ENCODE measurements around the gene COPE. TPM values are rescaled to one million over a fixed set of nuclear protein-coding genes. Genes with fewer than 3 reads are reported as not detected.

The COPE gene
- total and polyA plus RNA-seq, 2 of the 4 experiments (the other 2 are of a cell fraction): 347 to 461 TPM

DNA sequence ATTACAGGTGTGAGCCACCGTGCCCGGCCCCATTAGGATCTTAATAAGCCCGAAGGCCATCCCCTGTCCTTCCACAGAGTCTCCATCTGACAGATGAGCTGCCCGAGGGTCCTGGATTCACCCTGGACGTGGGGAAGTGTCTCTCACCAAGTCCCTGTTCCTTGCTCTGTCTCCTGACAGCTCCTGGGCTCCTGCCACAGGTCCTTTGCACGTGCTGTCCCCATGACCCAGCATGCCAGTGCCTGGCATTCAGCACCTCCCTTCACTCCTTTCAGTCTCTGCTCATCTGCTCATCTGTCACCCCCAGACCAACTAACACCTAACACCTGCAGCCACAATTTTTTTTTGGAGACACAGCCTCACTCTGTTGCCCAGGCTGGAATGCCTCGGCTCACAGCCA lies 37.7 kb downstream of the COPE start:
- Histone ChIP-seq H3K4ac (ENCODE audit: low read depth, low read length) (no peak overlapping the region), H2AFZ (replicated peaks; ENCODE audit: low read length, poor library complexity) (no peak overlapping the region), H2AK5ac (ENCODE audit: low read depth, low read length) (no peak overlapping the region), H3K4me1 (ENCODE audit: control insufficient read depth, insufficient read depth, low read length) (no peaks in the 10 kb centered on the region), H3K4me3 (ENCODE audit: insufficient read depth, low read depth, low read length) (no peak overlapping the region), H3K14ac (replicated peaks; ENCODE audit: low read depth, low read length) (no peak overlapping the region), H2BK15ac (ENCODE audit: low read depth, low read length) (no peak overlapping the region), H3K9me3 (ENCODE audit: control insufficient read depth, insufficient read depth, low read length) (peaks cover 6% of the 10 kb centered on the region; the same call in 1 of the 2 replicates), H2BK120ac (ENCODE audit: low read depth, low read length) (no peak overlapping the region), H3K4me2 (ENCODE audit: low read depth, low read length) (no peak overlapping the region), H3K27me3 (ENCODE audit: control insufficient read depth, insufficient read depth, low read length) (no peaks in the 10 kb centered on the region), H3K18ac (ENCODE audit: low read depth, low read length) (no peak overlapping the region), H3K23ac (ENCODE audit: low read depth, low read length) (no peak overlapping the region), H2BK20ac (ENCODE audit: low read depth, low read length) (no peak overlapping the region), H3K56ac (ENCODE audit: extremely low read depth, insufficient read depth, low read length) (no peak overlapping the region), H3K27ac (ENCODE audit: insufficient read depth, low read length) (no peak overlapping the region), H4K20me1 (ENCODE audit: insufficient read depth, low read length) (no peaks in the 10 kb centered on the region), H2AK9ac (replicated peaks; ENCODE audit: low read depth, low read length, poor library complexity) (no peak overlapping the region), H4K91ac (ENCODE audit: insufficient read depth, low read depth, low read length) (no peak overlapping the region), H3K9ac (ENCODE audit: low read depth, low read length) (no peak overlapping the region), H4K5ac (ENCODE audit: low read depth, low read length) (no peak overlapping the region), H3K9me1 (ENCODE audit: insufficient read depth, low read length) (no peaks in the 10 kb centered on the region; the same call in 1 of the 2 replicates), H2BK5ac (ENCODE audit: low read depth, low read length, poor library complexity, severe bottlenecking) (no peak overlapping the region), H3K79me1 (ENCODE audit: low read depth in 1 of 2, low read length in 2 of 2) (no peaks in the 10 kb centered on the region), H3K36me3 (ENCODE audit: control insufficient read depth, insufficient read depth, low read length) (peaks cover 3% of the 10 kb centered on the region; the same call in 1 of the 2 replicates), H4K8ac (ENCODE audit: low read depth in 2 of 2, low read length in 2 of 2) (no peak overlapping the region)
- TF ChIP-seq RCOR1 (IDR thresholded peaks at IDR 0.05; ENCODE audit: insufficient replicate concordance, low read length) (no peak), CHD1 (IDR thresholded peaks at IDR 0.05; ENCODE audit: low read depth, low read length) (no peak), ELK1 (IDR thresholded peaks at IDR 0.05; ENCODE audit: borderline replicate concordance, low read depth, low read length) (no peak), NFE2L2 (IDR thresholded peaks at IDR 0.05; ENCODE audit: low read depth, low read length) (no peak), SMC3 (IDR thresholded peaks at IDR 0.05; ENCODE audit: low read depth, low read length) (no peak), MAZ (IDR thresholded peaks at IDR 0.05; ENCODE audit: borderline replicate concordance, low read depth, low read length) (no peak), MAFK (IDR thresholded peaks at IDR 0.05; ENCODE audit: low read depth, low read length) (no peak), POLR2A (IDR thresholded peaks at IDR 0.05; ENCODE audit: low read depth, low read length) (no peak), RFX5 (IDR thresholded peaks at IDR 0.05; ENCODE audit: low read depth, low read length) (no peak), BHLHE40 (IDR thresholded peaks at IDR 0.05; ENCODE audit: low read depth, low read length) (no peak), CEBPB (IDR thresholded peaks at IDR 0.05; ENCODE audit: low read depth, low read length) (no peak), FOS (IDR thresholded peaks at IDR 0.05; ENCODE audit: low read depth, low read length) (no peak)
- TF ChIP-seq, protein P1, sequence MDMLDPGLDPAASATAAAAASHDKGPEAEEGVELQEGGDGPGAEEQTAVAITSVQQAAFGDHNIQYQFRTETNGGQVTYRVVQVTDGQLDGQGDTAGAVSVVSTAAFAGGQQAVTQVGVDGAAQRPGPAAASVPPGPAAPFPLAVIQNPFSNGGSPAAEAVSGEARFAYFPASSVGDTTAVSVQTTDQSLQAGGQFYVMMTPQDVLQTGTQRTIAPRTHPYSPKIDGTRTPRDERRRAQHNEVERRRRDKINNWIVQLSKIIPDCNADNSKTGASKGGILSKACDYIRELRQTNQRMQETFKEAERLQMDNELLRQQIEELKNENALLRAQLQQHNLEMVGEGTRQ (IDR thresholded peaks at IDR 0.05; ENCODE audit: low read depth, low read length): no peak
- TF ChIP-seq, protein P2, sequence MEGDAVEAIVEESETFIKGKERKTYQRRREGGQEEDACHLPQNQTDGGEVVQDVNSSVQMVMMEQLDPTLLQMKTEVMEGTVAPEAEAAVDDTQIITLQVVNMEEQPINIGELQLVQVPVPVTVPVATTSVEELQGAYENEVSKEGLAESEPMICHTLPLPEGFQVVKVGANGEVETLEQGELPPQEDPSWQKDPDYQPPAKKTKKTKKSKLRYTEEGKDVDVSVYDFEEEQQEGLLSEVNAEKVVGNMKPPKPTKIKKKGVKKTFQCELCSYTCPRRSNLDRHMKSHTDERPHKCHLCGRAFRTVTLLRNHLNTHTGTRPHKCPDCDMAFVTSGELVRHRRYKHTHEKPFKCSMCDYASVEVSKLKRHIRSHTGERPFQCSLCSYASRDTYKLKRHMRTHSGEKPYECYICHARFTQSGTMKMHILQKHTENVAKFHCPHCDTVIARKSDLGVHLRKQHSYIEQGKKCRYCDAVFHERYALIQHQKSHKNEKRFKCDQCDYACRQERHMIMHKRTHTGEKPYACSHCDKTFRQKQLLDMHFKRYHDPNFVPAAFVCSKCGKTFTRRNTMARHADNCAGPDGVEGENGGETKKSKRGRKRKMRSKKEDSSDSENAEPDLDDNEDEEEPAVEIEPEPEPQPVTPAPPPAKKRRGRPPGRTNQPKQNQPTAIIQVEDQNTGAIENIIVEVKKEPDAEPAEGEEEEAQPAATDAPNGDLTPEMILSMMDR (conservative IDR thresholded peaks at IDR 0.05; ENCODE audit: low read depth, low read length): no peak
- DNase-seq (no peak), ATAC-seq (ENCODE audit: low read depth) (no peak)
- intact Hi-C loops (cut with micrococcal nuclease): no loop called here
- in situ Hi-C loops (cut with MboI; ENCODE audit: low sequenced_read_pairs): no loop called here
- ChIA-PET POLR2A (ENCODE audit: unreplicated experiment) (no interaction called here), CTCF (no interaction called here)
- BruUV-seq (replicated peaks): no TSS peak
- dilution Hi-C loops (cut with HindIII; ENCODE audit: low sequenced_read_pairs, unreplicated experiment): no loop called here
- 87% methylated on average over 5 of the region's 7 CpGs; no CpG with 5 or more reads in 1 of the 2 experiments for WGBS, 2 experiments (ENCODE audit: extremely low coverage in 2 of 2, insufficient read length in 1 of 2)
